Activated naive CD4-positive, alpha-beta T cell (primary cell): Measurements from ENCODE around the gene PHRF1.
"Not testable (repeated sequence)": the region's sequence is repeated elsewhere in the genome, so short reads cannot be mapped to it uniquely, and the experiment has no call there.

Experiments used
- DNase-seq, 4 experiments: peaks; one replicate each; lab custom pipeline; 2025; lab: John Stamatoyannopoulos, UW

PHRF1 gene

GRCh38 chr11:627308-627576 lies 51.0 kb downstream of the PHRF1 start:
- no peak for DNase-seq

- DNase-seq, result no peak
Measured at GRCh38 chr11:628056-628455, 51.8 kb downstream of the PHRF1 start.

- no peak for DNase-seq
Measured at GRCh38 chr11:629237-629583, 52.9 kb downstream of the PHRF1 start.

GRCh38 chr11:630871-631270 lies 54.6 kb downstream of the PHRF1 start:
- DNase-seq, result no peak

GRCh38 chr11:635945-636510 lies 59.8 kb downstream of the PHRF1 start:
- no peak for DNase-seq

DNA sequence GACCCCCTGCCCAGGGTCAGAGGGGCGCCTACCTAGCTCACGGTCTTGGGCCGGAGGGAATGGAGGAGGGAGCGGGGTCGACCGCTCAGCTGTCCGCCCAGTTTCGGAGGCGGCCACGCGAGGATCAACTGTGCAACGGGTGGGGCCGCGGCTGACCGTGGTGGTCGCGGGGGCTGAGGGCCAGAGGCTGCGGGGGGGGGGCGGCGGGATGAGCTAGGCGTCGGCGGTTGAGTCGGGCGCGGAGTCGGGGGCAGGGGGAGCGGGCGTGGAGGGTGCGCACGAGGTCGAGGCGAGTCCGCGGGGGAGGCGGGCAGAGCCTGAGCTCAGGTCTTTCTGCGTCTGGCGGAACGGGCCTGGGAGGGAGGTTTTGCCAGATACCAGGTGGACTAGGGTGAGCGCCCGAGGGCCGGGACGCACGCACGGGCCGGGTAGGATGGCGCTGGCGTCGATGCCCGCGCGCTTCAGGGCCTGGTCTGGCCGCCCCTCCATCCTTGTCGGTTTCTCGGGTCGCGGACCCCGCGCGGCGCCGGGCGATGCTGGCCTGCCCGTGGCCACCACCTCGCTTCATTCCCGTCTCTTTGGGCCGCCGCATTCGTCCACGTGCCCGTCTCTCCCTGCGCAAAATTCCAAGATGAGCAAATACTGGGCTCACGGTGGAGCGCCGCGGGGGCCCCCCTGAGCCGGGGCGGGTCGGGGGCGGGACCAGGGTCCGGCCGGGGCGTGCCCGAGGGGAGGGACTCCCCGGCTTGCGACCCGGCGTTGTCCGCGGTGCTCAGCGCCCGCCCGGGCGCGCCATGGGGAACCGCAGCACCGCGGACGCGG lies 60.5 kb downstream of the PHRF1 start, which contains the start of gene DRD4:
DRD4 (plus strand) TSS at position 759 of the 822 bp plus-strand sequence; CDS start at position 795, 36 bp downstream.
- DNase-seq, result no peak

GRCh38 chr11:637333-637592 lies 61.0 kb downstream of the PHRF1 start:
- no peak for DNase-seq

GRCh38 chr11:637593-638521 lies 61.6 kb downstream of the PHRF1 start:
- DNase-seq, result no peak

GRCh38 chr11:638631-639331 lies 62.5 kb downstream of the PHRF1 start:
- no peak for DNase-seq

- no peak for DNase-seq
Measured at GRCh38 chr11:639332-639955, 63.2 kb downstream of the PHRF1 start.

DNA sequence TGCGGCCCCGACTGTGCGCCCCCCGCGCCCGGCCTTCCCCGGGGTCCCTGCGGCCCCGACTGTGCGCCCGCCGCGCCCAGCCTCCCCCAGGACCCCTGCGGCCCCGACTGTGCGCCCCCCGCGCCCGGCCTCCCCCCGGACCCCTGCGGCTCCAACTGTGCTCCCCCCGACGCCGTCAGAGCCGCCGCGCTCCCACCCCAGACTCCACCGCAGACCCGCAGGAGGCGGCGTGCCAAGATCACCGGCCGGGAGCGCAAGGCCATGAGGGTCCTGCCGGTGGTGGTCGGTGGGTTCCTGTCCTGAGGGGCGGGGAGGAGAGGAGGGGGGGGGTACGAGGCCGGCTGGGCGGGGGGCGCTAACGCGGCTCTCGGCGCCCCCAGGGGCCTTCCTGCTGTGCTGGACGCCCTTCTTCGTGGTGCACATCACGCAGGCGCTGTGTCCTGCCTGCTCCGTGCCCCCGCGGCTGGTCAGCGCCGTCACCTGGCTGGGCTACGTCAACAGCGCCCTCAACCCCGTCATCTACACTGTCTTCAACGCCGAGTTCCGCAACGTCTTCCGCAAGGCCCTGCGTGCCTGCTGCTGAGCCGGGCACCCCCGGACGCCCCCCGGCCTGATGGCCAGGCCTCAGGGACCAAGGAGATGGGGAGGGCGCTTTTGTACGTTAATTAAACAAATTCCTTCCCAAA lies 63.9 kb downstream of the PHRF1 start:
- no peak for DNase-seq

- no peak for DNase-seq
Measured at GRCh38 chr11:641806-642370, 65.6 kb downstream of the PHRF1 start.

GRCh38 chr11:643366-643765 lies 67.1 kb downstream of the PHRF1 start:
- no peak for DNase-seq

DNA sequence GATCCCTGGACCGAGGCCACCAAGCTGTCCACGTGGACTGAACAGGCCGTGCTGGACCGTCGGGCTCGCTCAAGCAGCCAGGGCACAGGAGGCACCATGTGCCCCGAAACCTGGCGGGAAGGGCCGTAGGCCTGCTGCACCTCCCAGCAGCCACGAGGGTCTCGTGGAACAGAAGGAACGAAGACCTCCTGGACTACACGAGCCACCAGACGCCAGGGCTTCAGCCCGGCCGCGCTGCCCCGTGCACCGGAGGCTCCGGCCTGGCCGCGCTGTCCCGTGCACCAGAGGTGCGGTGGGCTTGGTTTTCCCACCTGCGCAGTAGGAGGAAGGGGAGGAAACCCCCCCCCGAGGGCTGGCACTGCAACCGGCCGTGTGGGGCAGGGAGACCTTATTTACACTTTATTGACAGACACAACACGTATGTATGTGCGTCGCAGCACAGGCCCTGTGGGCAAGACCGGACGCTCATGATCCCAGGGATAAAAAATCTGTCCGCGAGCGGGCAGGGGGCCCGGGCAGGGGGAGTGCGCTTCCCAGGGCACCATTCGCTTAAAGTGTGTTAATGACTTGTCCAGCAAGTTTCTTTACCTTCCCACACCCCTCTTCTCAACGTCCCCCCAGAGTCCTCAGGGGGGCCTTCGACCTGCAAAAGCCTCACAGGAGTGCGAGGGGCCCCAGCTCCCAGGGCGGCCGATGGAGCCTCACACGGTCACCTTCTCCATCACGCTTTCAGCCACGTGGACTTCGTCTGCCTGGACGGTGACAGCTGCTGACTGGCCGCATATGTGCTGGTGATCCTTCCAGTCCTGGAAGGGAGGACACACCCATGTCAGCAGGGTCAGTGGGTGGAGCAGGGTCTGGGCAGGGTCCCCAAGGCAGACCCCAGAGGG lies 67.8 kb downstream of the PHRF1 start:
- no peak for DNase-seq

DNA sequence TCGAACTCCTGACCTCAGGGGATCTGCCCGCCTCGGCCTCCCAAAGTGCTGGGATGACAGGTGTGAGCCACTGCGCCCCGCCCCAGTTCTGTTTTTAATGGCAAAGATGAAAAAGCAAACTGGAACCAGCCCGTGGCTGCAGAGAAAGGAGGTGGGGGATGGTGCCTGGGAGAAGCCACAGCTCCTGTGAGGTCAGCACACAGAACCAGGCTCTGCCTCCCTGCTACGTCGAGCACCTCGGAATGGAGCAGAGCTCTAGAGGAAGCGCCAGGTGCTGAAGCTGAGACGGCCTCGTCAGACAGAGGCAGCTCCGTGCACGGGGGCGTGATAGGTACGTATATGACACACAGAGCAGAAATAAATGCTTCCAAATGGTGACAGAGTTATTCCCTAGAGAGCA lies 69.3 kb downstream of the PHRF1 start:
- no peak for DNase-seq

GRCh38 chr11:646214-646613 lies 69.9 kb downstream of the PHRF1 start:
- no peak for DNase-seq

- DNase-seq, result not testable (repeated sequence)
Measured at GRCh38 chr11:647672-648158, 71.4 kb downstream of the PHRF1 start.

DNA sequence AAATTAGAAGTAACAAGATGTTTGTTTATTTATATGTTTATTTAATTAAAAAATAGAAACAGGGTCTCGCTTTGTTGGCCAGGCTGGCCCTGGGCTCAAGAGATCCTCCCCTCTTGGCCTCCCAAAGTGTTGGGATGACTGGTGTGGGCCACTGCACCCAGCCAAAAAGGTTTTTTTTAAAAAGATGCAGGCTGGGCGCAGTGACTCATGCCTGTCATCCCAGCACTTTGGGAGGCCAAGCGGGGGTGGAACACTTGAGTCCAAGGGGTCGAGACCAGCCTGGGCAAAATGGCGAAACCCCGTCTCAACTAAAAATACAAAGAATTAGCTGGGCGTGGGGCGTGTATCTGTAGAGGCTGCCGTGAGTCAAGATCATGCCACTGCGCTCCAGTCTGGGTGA lies 74.2 kb downstream of the PHRF1 start:
- no peak for DNase-seq

GRCh38 chr11:653136-653535 lies 76.9 kb downstream of the PHRF1 start:
- not testable (repeated sequence) for DNase-seq

- no peak for DNase-seq
Measured at GRCh38 chr11:653837-654236, 77.6 kb downstream of the PHRF1 start.
